GM23338 (cell line): ENCODE data around the gene TCFL5. TPM values are rescaled to one million over a fixed set of nuclear protein-coding genes. Genes with fewer than 3 reads are reported as not detected.

ENCODE experiments used
- ATAC-seq: fragments of 200-7000 bp; cut with Tn5 transposase; 3 replicates; pipeline ENCODE4 v1.9.1; 2020
- DNase-seq: peaks from one replicate; pipeline ENCODE4 v3.0.0-alpha.2; 2015; ENCODE audit warnings: low spot score
- H2AFZ ChIP-seq: fragments of 200-600 bp; sonication (generic); 2 replicates; pipeline ENCODE4 v1.8.0; 2016; ENCODE audit warnings: antibody characterized with exemption, mild to moderate bottlenecking, moderate library complexity
- H3F3A ChIP-seq: fragments of 200-600 bp; sonication (generic); replicated peaks from 2 replicates; pipeline ENCODE4 v1.8.0; 2017; ENCODE audit warnings: antibody characterized with exemption, mixed run types, low read depth
- H3K27ac ChIP-seq: fragments of 200-600 bp; sonication (generic); 2 replicates; pipeline ENCODE4 v1.6.1; 2016; ENCODE audit warnings: low read depth
- H3K27me3 ChIP-seq: fragments of 200-600 bp; sonication (generic); 2 replicates; pipeline ENCODE4 v1.8.0; 2016; ENCODE audit warnings: mild to moderate bottlenecking, mixed run types, moderate library complexity; ENCODE audit not compliant: insufficient read depth
- H3K36me3 ChIP-seq: fragments of 200-600 bp; sonication (generic); 2 replicates; pipeline ENCODE4 v1.8.0; 2016; ENCODE audit warnings: mild to moderate bottlenecking; ENCODE audit not compliant: insufficient read depth
- H3K4me1 ChIP-seq: fragments of 200-600 bp; sonication (generic); 2 replicates; pipeline ENCODE4 v1.8.0; 2016; ENCODE audit warnings: mild to moderate bottlenecking, moderate library complexity; ENCODE audit not compliant: insufficient read depth
- H3K4me2 ChIP-seq: fragments of 200-600 bp; sonication (generic); 2 replicates; pipeline ENCODE4 v1.7.1; 2017; ENCODE audit warnings: mixed run types
- H3K4me3 ChIP-seq: fragments of 200-600 bp; sonication (generic); 2 replicates; pipeline ENCODE4 v1.6.1; 2016; ENCODE audit warnings: mixed run types
- H3K79me2 ChIP-seq: fragments of 200-600 bp; sonication (generic); replicated peaks from 2 replicates; pipeline ENCODE4 v1.8.0; 2017; ENCODE audit warnings: mild to moderate bottlenecking; ENCODE audit not compliant: insufficient read depth
- H3K9me2 ChIP-seq: fragments of 200-600 bp; sonication (generic); 2 replicates; pipeline ENCODE4 v1.8.0; 2017; ENCODE audit not compliant: insufficient read depth
- H4K20me1 ChIP-seq: fragments of 200-600 bp; sonication (generic); replicated peaks from 2 replicates; pipeline ENCODE4 v1.8.0; 2017; ENCODE audit warnings: mild to moderate bottlenecking; ENCODE audit not compliant: insufficient read depth
- H3K27ac Mint-ChIP-seq: 2 replicates; pipeline ENCODE4 v1.8.0; 2020; ENCODE audit warnings: inconsistent platforms, mild to moderate bottlenecking, moderate library complexity, mixed read lengths
- H3K27me3 Mint-ChIP-seq: 3 replicates; pipeline ENCODE4 v1.8.0; 2022; ENCODE audit warnings: low read depth, mild to moderate bottlenecking, moderate library complexity, mixed read lengths, inconsistent platforms; ENCODE audit not compliant: insufficient read depth, poor library complexity
- H3K36me3 Mint-ChIP-seq: 3 replicates; pipeline ENCODE4 v1.8.0; 2021; ENCODE audit warnings: low read depth, mild to moderate bottlenecking, inconsistent platforms, moderate library complexity, mixed read lengths
- H3K4me1 Mint-ChIP-seq: 3 replicates; pipeline ENCODE4 v1.8.0; 2020; ENCODE audit warnings: mild to moderate bottlenecking, inconsistent platforms, mixed read lengths
- H3K4me3 Mint-ChIP-seq: 3 replicates; pipeline ENCODE4 v1.8.0; 2021; ENCODE audit warnings: moderate library complexity, mild to moderate bottlenecking, inconsistent platforms, mixed read lengths
- H3K9me3 Mint-ChIP-seq: 3 replicates; pipeline ENCODE4 v1.8.0; 2020; ENCODE audit warnings: moderate library complexity, mild to moderate bottlenecking, inconsistent platforms, mixed read lengths
- CREB1 ChIP-seq: fragments of 250-450 bp; sonication (Bioruptor Pico); IDR thresholded peaks from 2 replicates; pipeline ENCODE4 v1.5.0; 2020; ENCODE audit warnings: low read depth, mild to moderate bottlenecking, moderate library complexity
- CTCF ChIP-seq, 2 experiments: fragments of 200-600 bp in 1 of 2; sonication (generic) in 1 of 2; conservative IDR thresholded peaks; 2 replicates each; pipeline versions ENCODE4 v1.5.1 to v1.6.1; 2016 to 2017; ENCODE audit warnings: antibody characterized with exemption in 2 of 2, low read depth in 2 of 2, mild to moderate bottlenecking in 2 of 2, moderate library complexity in 1 of 2
- EZH2 ChIP-seq: fragments of 200-600 bp; sonication (generic); IDR thresholded peaks from one replicate; pipeline ENCODE4 v1.8.0; 2017; ENCODE audit warnings: antibody characterized with exemption, mild to moderate bottlenecking, low read depth; ENCODE audit not compliant: unreplicated experiment
- EZH2phosphoT487 ChIP-seq: fragments of 200-600 bp; sonication (generic); IDR thresholded peaks from one replicate; pipeline ENCODE4 v1.8.1; 2018; ENCODE audit warnings: antibody characterized with exemption; ENCODE audit not compliant: unreplicated experiment
- JUNB ChIP-seq: IDR thresholded peaks from one replicate; pipeline ENCODE4 v1.6.1; 2016; ENCODE audit warnings: antibody characterized with exemption; ENCODE audit not compliant: unreplicated experiment
- NANOG ChIP-seq: IDR thresholded peaks from 2 replicates; pipeline ENCODE4 v1.6.1; 2016; ENCODE audit warnings: antibody characterized with exemption, borderline replicate concordance
- POLR2AphosphoS5 ChIP-seq: IDR thresholded peaks from 2 replicates; pipeline ENCODE4 v1.6.1; 2016; ENCODE audit warnings: antibody characterized with exemption, low read depth
- REST ChIP-seq: IDR thresholded peaks from one replicate; pipeline ENCODE4 v1.6.1; 2018; ENCODE audit warnings: antibody characterized with exemption; ENCODE audit not compliant: unreplicated experiment
- STAT1 ChIP-seq: IDR thresholded peaks from one replicate; pipeline ENCODE4 v1.6.1; 2016; ENCODE audit warnings: antibody characterized with exemption; ENCODE audit not compliant: unreplicated experiment
- ZNF114 ChIP-seq: fragments of 250-450 bp; sonication (Bioruptor Pico); IDR thresholded peaks from 2 replicates; pipeline ENCODE4 v1.5.0; 2020; ENCODE audit warnings: mild to moderate bottlenecking, moderate library complexity
- ZNF331 ChIP-seq: fragments of 250-450 bp; sonication (Bioruptor Pico); IDR thresholded peaks from 2 replicates; pipeline ENCODE4 v1.5.0; 2020; ENCODE audit warnings: low read depth, mild to moderate bottlenecking, moderate library complexity
- ZNF462 ChIP-seq: fragments of 250-450 bp; sonication (Bioruptor Pico); IDR thresholded peaks from 2 replicates; pipeline ENCODE4 v1.5.0; 2020; ENCODE audit warnings: mild to moderate bottlenecking, moderate library complexity
- polyA plus RNA-seq: library from polyadenylated mRNA; unstranded; fragments of >200 nt; fragmentation: Nextera tagmentation; extraction: Ambion mirVana; gene quantifications from 2 replicates; pipeline ENCODE4 v1.2.1, GENCODE V29; 2016
- total RNA-seq: library from RNA; depleted of rRNA; stranded (reverse); fragments of >200 nt; shearing (Covaris generic); gene quantifications from 2 replicates; pipeline ENCODE4 v1.2.3, GENCODE V29; 2014

TCFL5 gene
- total and polyA plus RNA-seq, 2 experiments from 2014 or later: 5.8 to 19.3 TPM

DNA sequence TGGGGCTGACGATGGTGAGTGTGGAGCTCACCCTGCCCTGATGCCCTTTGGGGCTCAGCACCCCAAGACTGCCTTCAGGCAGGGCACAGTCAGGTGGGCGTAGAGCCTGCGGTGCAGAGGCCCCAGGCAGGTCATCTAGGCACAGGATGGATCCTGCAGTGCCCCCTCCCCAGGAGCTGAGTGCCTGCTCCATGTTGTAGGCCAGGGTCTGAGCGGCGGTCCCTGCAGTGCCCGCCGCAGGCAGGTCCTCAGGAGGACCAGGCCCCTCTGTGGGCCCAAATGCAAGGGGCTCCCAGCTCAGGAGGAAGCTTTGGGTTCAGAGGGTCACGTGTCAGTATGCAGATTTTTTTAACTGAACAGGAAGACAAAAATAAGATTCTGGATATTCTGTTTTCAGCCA lies 62.6 kb downstream of the TCFL5 start:
- Histone ChIP-seq H3F3A (peaks cover 15% of the 10 kb centered on the region), H3K4me1 (peaks cover 10% of the 10 kb centered on the region; the same call in 1 of the 2 replicates), H3K4me2 (no peak overlapping the region), H3K27me3 (peaks cover 22% of the 10 kb centered on the region), H2AFZ (no peak overlapping the region), H3K79me2 (no peaks in the 10 kb centered on the region), H3K27ac (no peak overlapping the region), H3K9me2 (no peaks in the 10 kb centered on the region), H4K20me1 (peaks cover 3% of the 10 kb centered on the region), H3K4me3 (no peak overlapping the region), H3K36me3 (peaks cover 7% of the 10 kb centered on the region; the same call in 1 of the 2 replicates)
- H3K4me1 Mint-ChIP-seq: peaks cover 3% of the 10 kb centered on the region; the same call in 1 of the 3 replicates
- ATAC-seq (no peak), DNase-seq (no peak)
- peaks cover 30% of the 10 kb centered on the region for H3K36me3 Mint-ChIP-seq
- H3K4me3 Mint-ChIP-seq: no peak overlapping the region
- TF ChIP-seq EZH2phosphoT487: no peak
- TF ChIP-seq NANOG: no peak
- no peak for TF ChIP-seq CTCF (conservative IDR thresholded peaks at IDR 0.05; ENCODE audit: low read depth in 2 of 2)
- no peak for TF ChIP-seq ZNF462 (CRISPR knock-in tag)
- no peak for TF ChIP-seq ZNF331 (CRISPR knock-in tag)
- TF ChIP-seq STAT1: no peak
- TF ChIP-seq JUNB: no peak
- no peak for TF ChIP-seq POLR2AphosphoS5
- no peak for TF ChIP-seq REST
- TF ChIP-seq ZNF114 (CRISPR knock-in tag): no peak
- TF ChIP-seq EZH2: no peak
- TF ChIP-seq CREB1 (CRISPR knock-in tag): no peak
- peaks cover 40% of the 10 kb centered on the region for H3K27me3 Mint-ChIP-seq
- no peak overlapping the region for H3K27ac Mint-ChIP-seq
- H3K9me3 Mint-ChIP-seq: no peaks in the 10 kb centered on the region
